ENCODE results near the gene MGAT5.

MGAT5 gene

GRCh38 chr2:134479696-134480330 is 225.9 kb downstream of the MGAT5 start:
- Histone ChIP-seq H3F3A (ENCODE audit: insufficient read depth, low read length) (no peaks in the 10 kb centered on the region), H3K4me1 (ENCODE audit: insufficient read depth, low read length, severe bottlenecking) (no peaks in the 10 kb centered on the region), H3K27ac (ENCODE audit: low read depth, low read length, poor library complexity, severe bottlenecking) (no peak overlapping the region), H3K79me2 (ENCODE audit: insufficient read depth, low read length) (no peaks in the 10 kb centered on the region), H3K9ac (ENCODE audit: low read length) (no peak overlapping the region), H3K36me3 (ENCODE audit: insufficient read depth, low read length) (no peaks in the 10 kb centered on the region), H3K27me3 (ENCODE audit: insufficient read depth, low read length) (no peaks in the 10 kb centered on the region), H4K20me1 (ENCODE audit: insufficient read depth, low read length) (no peaks in the 10 kb centered on the region), H3K4me2 (ENCODE audit: low read length) (no peak overlapping the region), H2AFZ (ENCODE audit: low read length) (no peak overlapping the region), H3K9me3 (ENCODE audit: low read length) (no peaks in the 10 kb centered on the region), H3K4me3 (ENCODE audit: low read depth, low read length, poor library complexity, severe bottlenecking) (no peak overlapping the region), H3K9me2 (ENCODE audit: low read depth, low read length) (no peaks in the 10 kb centered on the region)
- TF ChIP-seq, protein P1, sequence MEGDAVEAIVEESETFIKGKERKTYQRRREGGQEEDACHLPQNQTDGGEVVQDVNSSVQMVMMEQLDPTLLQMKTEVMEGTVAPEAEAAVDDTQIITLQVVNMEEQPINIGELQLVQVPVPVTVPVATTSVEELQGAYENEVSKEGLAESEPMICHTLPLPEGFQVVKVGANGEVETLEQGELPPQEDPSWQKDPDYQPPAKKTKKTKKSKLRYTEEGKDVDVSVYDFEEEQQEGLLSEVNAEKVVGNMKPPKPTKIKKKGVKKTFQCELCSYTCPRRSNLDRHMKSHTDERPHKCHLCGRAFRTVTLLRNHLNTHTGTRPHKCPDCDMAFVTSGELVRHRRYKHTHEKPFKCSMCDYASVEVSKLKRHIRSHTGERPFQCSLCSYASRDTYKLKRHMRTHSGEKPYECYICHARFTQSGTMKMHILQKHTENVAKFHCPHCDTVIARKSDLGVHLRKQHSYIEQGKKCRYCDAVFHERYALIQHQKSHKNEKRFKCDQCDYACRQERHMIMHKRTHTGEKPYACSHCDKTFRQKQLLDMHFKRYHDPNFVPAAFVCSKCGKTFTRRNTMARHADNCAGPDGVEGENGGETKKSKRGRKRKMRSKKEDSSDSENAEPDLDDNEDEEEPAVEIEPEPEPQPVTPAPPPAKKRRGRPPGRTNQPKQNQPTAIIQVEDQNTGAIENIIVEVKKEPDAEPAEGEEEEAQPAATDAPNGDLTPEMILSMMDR (IDR thresholded peaks at IDR 0.05; ENCODE audit: low read length), result no peak
- no peak for TF ChIP-seq EZH2 (IDR thresholded peaks at IDR 0.05; ENCODE audit: borderline replicate concordance, low read length)

- Histone ChIP-seq H4K20me1 (ENCODE audit: insufficient read depth, low read length) (no peaks in the 10 kb centered on the region), H3K4me3 (ENCODE audit: low read depth, low read length, poor library complexity, severe bottlenecking) (no peak overlapping the region), H3K79me2 (ENCODE audit: insufficient read depth, low read length) (no peaks in the 10 kb centered on the region), H3K9ac (ENCODE audit: low read length) (no peak overlapping the region), H3K27me3 (ENCODE audit: insufficient read depth, low read length) (no peaks in the 10 kb centered on the region), H3K9me2 (ENCODE audit: low read depth, low read length) (no peaks in the 10 kb centered on the region), H3K4me1 (ENCODE audit: insufficient read depth, low read length, severe bottlenecking) (no peaks in the 10 kb centered on the region), H3K4me2 (ENCODE audit: low read length) (no peak overlapping the region), H2AFZ (ENCODE audit: low read length) (no peak overlapping the region), H3F3A (ENCODE audit: insufficient read depth, low read length) (no peaks in the 10 kb centered on the region), H3K36me3 (ENCODE audit: insufficient read depth, low read length) (no peaks in the 10 kb centered on the region), H3K27ac (ENCODE audit: low read depth, low read length, poor library complexity, severe bottlenecking) (no peak overlapping the region), H3K9me3 (ENCODE audit: low read length) (no peaks in the 10 kb centered on the region)
- no peak for TF ChIP-seq EZH2 (IDR thresholded peaks at IDR 0.05; ENCODE audit: borderline replicate concordance, low read length)
- TF ChIP-seq, protein P1 (IDR thresholded peaks at IDR 0.05; ENCODE audit: low read length), result no peak
These were observed 228.4 kb downstream of the MGAT5 start for GRCh38 chr2:134482131-134482723.

DNA sequence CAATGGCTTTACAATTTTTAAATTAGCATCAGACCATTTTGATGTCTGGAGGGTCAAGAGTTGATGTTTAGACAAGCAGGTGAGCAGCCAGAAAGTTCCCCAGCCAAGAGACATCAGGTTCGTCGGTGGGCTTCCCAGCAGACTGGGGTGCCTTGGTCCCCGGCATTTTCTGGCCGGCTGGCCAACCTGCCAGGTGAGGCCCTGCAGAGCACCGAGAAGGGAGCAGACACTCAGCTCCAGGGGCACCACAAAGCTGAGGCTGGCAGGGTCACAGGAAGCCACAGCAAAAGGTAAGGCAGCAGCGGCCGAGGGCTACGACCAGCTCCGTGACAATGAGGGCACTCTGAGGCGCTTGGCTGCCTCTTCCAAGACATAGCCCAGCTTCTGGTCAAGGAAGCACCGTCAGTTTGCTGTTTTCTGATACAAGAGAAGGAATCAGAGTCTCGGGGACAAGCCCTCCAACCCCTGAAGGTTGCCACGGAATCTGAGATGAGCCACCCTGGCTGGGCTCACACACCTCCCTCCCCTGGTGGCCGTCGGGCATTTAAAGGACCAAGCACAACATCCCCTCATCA is 229.0 kb downstream of the MGAT5 start:
- no peak overlapping the region for H2AFZ ChIP-seq (ENCODE audit: low read length)
- no peaks in the 10 kb centered on the region for H3K9me2 ChIP-seq (ENCODE audit: low read depth, low read length)
- H3K79me2 ChIP-seq (ENCODE audit: insufficient read depth, low read length), result no peaks in the 10 kb centered on the region
- no peak for TF ChIP-seq EZH2 (IDR thresholded peaks at IDR 0.05; ENCODE audit: borderline replicate concordance, low read length)
- TF ChIP-seq, protein P1 (IDR thresholded peaks at IDR 0.05; ENCODE audit: low read length), result no peak
- no peak overlapping the region for H3K4me3 ChIP-seq (ENCODE audit: low read depth, low read length, poor library complexity, severe bottlenecking)
- no peaks in the 10 kb centered on the region for H3K4me1 ChIP-seq (ENCODE audit: insufficient read depth, low read length, severe bottlenecking)
- H3F3A ChIP-seq (ENCODE audit: insufficient read depth, low read length), result no peaks in the 10 kb centered on the region
- no peaks in the 10 kb centered on the region for H4K20me1 ChIP-seq (ENCODE audit: insufficient read depth, low read length)
- H3K36me3 ChIP-seq (ENCODE audit: insufficient read depth, low read length), result no peaks in the 10 kb centered on the region
- no peaks in the 10 kb centered on the region for H3K9me3 ChIP-seq (ENCODE audit: low read length)
- no peaks in the 10 kb centered on the region for H3K27me3 ChIP-seq (ENCODE audit: insufficient read depth, low read length)
- no peak overlapping the region for H3K27ac ChIP-seq (ENCODE audit: low read depth, low read length, poor library complexity, severe bottlenecking)
- H3K9ac ChIP-seq (ENCODE audit: low read length), result no peak overlapping the region
- no peak overlapping the region for H3K4me2 ChIP-seq (ENCODE audit: low read length)
